CD14-positive monocyte (primary cell): ENCODE results near the gene COPB2. TPM values are rescaled to one million over a fixed set of nuclear protein-coding genes. Genes with fewer than 3 reads are reported as not detected.

Experiments used
- DNase-seq, 3 donors: peaks; one replicate each; pipeline ENCODE4 v3.0.0-alpha.2; 2011 to 2022
- H2AFZ ChIP-seq: 2 replicates; pipeline ENCODE4 v1.6.0; 2012; ENCODE audit warnings: mild to moderate bottlenecking, low read depth, low read length, inconsistent platforms; ENCODE audit not compliant: insufficient read depth, poor library complexity, severe bottlenecking
- H3K27ac ChIP-seq, 2 donors: 1 replicate in 1 of 2; 2 replicates in 1 of 2; pipeline ENCODE4 v1.5.1; 2012 to 2013; ENCODE audit warnings: low read length in 2 of 2, control low read depth in 1 of 2, inconsistent platforms in 1 of 2, low read depth in 1 of 2, mild to moderate bottlenecking in 1 of 2
- H3K27me3 ChIP-seq, 2 donors: one replicate each; pipeline versions ENCODE4 v1.6.0 to v1.6.1; 2011 to 2013; ENCODE audit warnings: low read length in 2 of 2; ENCODE audit not compliant: control insufficient read depth in 2 of 2, insufficient read depth in 2 of 2
- H3K36me3 ChIP-seq, 2 donors: replicated peaks in 1 of 2; 1 replicate in 1 of 2; 2 replicates in 1 of 2; pipeline versions ENCODE4 v1.5.1 to v1.6.1; 2012 to 2013; ENCODE audit warnings: low read length in 2 of 2, control low read depth in 1 of 2, inconsistent platforms in 1 of 2, mild to moderate bottlenecking in 1 of 2; ENCODE audit not compliant: insufficient read depth in 2 of 2, control insufficient read depth in 1 of 2
- H3K4me1 ChIP-seq, 2 donors: 1 replicate in 1 of 2; 2 replicates in 1 of 2; pipeline versions ENCODE4 v1.5.1 to v1.6.1; 2012 to 2013; ENCODE audit warnings: low read length in 2 of 2, control low read depth in 1 of 2, inconsistent platforms in 1 of 2, mild to moderate bottlenecking in 1 of 2, moderate library complexity in 1 of 2; ENCODE audit not compliant: insufficient read depth in 2 of 2, control insufficient read depth in 1 of 2
- H3K4me2 ChIP-seq: replicated peaks from 2 replicates; pipeline ENCODE3; 2012; ENCODE audit warnings: low read length, moderate library complexity, mild to moderate bottlenecking; ENCODE audit not compliant: poor library complexity, severe bottlenecking; ENCODE audit errors: extremely low read depth
- H3K4me3 ChIP-seq, 3 experiments: fragments of 200-600 bp in 1 of 3; sonication (generic) in 1 of 3; replicated peaks in 1 of 3; 1 replicate in 2 of 3; 2 replicates in 1 of 3; pipeline ENCODE4 v1.5.1; 2011 to 2013; ENCODE audit warnings: low read length in 3 of 3, mild to moderate bottlenecking in 3 of 3, control low read depth in 2 of 3, low read depth in 2 of 3, inconsistent platforms in 1 of 3, moderate library complexity in 1 of 3
- H3K79me2 ChIP-seq: 2 replicates; pipeline ENCODE4 v1.6.0; 2012; ENCODE audit warnings: mild to moderate bottlenecking, control low read depth, inconsistent platforms, low read length, moderate library complexity; ENCODE audit not compliant: insufficient read depth
- H3K9ac ChIP-seq: 2 replicates; pipeline ENCODE4 v1.6.0; 2017; ENCODE audit warnings: low read length, mild to moderate bottlenecking; ENCODE audit not compliant: insufficient read depth, poor library complexity, severe bottlenecking
- H3K9me3 ChIP-seq, 2 donors: replicated peaks in 1 of 2; 1 replicate in 1 of 2; 2 replicates in 1 of 2; pipeline versions ENCODE4 v1.5.1 to v1.6.1; 2012 to 2013; ENCODE audit warnings: low read length in 2 of 2, control low read depth in 1 of 2; ENCODE audit not compliant: control insufficient read depth in 1 of 2, insufficient read depth in 1 of 2
- H4K20me1 ChIP-seq: 2 replicates; pipeline ENCODE4 v1.6.0; 2012; ENCODE audit warnings: mild to moderate bottlenecking, low read length, control low read depth, moderate library complexity; ENCODE audit not compliant: insufficient read depth
- H3K27ac Mint-ChIP-seq, 7 donors: one replicate each; pipeline ENCODE4 v1.8.0; 2020; ENCODE audit warnings: mild to moderate bottlenecking in 7 of 7, mixed read lengths in 7 of 7, moderate library complexity in 6 of 7, inconsistent platforms in 2 of 7
- H3K27me3 Mint-ChIP-seq, 3 donors: one replicate each; pipeline ENCODE4 v1.8.0; 2021 to 2022; ENCODE audit warnings: low read depth in 3 of 3, mild to moderate bottlenecking in 3 of 3, mixed read lengths in 3 of 3, moderate library complexity in 3 of 3, inconsistent platforms in 1 of 3
- H3K36me3 Mint-ChIP-seq, 2 donors: one replicate each; pipeline ENCODE4 v1.8.0; 2020; ENCODE audit warnings: mixed read lengths in 2 of 2, inconsistent platforms in 1 of 2, mild to moderate bottlenecking in 1 of 2
- H3K4me1 Mint-ChIP-seq: one replicate; pipeline ENCODE4 v1.8.0; 2020; ENCODE audit warnings: mild to moderate bottlenecking, mixed read lengths
- H3K4me3 Mint-ChIP-seq, 2 donors: one replicate each; pipeline ENCODE4 v1.8.0; 2020; ENCODE audit warnings: mild to moderate bottlenecking in 2 of 2, mixed read lengths in 2 of 2, moderate library complexity in 1 of 2
- H3K9me3 Mint-ChIP-seq, 7 donors: one replicate each; pipeline ENCODE4 v1.8.0; 2020 to 2022; ENCODE audit warnings: mixed read lengths in 7 of 7, mild to moderate bottlenecking in 6 of 7, moderate library complexity in 6 of 7, inconsistent platforms in 2 of 7
- CTCF ChIP-seq: fragments of 200-600 bp; IDR thresholded peaks from one replicate; pipeline ENCODE4 v1.8.0; 2022; ENCODE audit warnings: antibody characterized with exemption, mild to moderate bottlenecking
- WGBS: methylation state at CpG from one replicate; pipeline ENCODE4 v1.1.5; 2013; ENCODE audit warnings: missing lambda C conversion rate; ENCODE audit not compliant: insufficient coverage; 5-methylcytosine and 5-hydroxymethylcytosine counted together
- intact Hi-C, 2 donors: fragments of 100-400 bp; cut with micrococcal nuclease; formaldehyde crosslinking; loops; one replicate each; pipeline versions ENCODE4 v1.15.0 to v1.15.1; 2023
- polyA plus RNA-seq, 3 donors: library from polyadenylated mRNA; depleted of rRNA in 1 of 3; unstranded in 2 of 3; stranded (reverse) in 1 of 3; fragments of 300-500 nt in 2 of 3; fragments of >200 nt in 1 of 3; fragmentation: Illumina TruSeq in 2 of 3; gene quantifications; 1 replicate in 2 of 3; 2 replicates in 1 of 3; pipeline ENCODE4 v1.2.3, GENCODE V29; 2012 to 2021

COPB2 gene
- polyA plus RNA-seq, 3 donors, result 22.6 to 95.6 (median 76.9) TPM

GRCh38 chr3:139309880-139310279, 79.6 kb downstream of the COPB2 start:
- Histone ChIP-seq H4K20me1 (no peaks in the 10 kb centered on the region), H3K27ac (no peak overlapping the region), H3K79me2 (no peaks in the 10 kb centered on the region), H3K4me2 (no peak overlapping the region), H3K4me1 (no peaks in the 10 kb centered on the region), H3K36me3 (no peaks in the 10 kb centered on the region), H3K9me3 (no peaks in the 10 kb centered on the region), H3K4me3 (no peak overlapping the region), H2AFZ (no peak overlapping the region), H3K27me3 (no peaks in the 10 kb centered on the region), H3K9ac (no peak overlapping the region)
- no peak overlapping the region for H3K4me3 Mint-ChIP-seq
- no peaks in the 10 kb centered on the region for H3K4me1 Mint-ChIP-seq
- DNase-seq, result no peak
- H3K36me3 Mint-ChIP-seq, result no peaks in the 10 kb centered on the region
- TF ChIP-seq CTCF, result no peak
- no peak overlapping the region for H3K27ac Mint-ChIP-seq
- H3K27me3 Mint-ChIP-seq, result peaks cover 0 to 10% (median 4%) of the 10 kb centered on the region in 3 donors
- intact Hi-C loops, result no loop called here
- no peaks in the 10 kb centered on the region for H3K9me3 Mint-ChIP-seq
- WGBS, result 79% methylated on average over 2 of the region's 4 CpGs

GRCh38 chr3:139309061-139309591, 80.3 kb downstream of the COPB2 start:
- no peak overlapping the region for H3K4me3 ChIP-seq
- H3K4me2 ChIP-seq, result no peak overlapping the region
- no peak for DNase-seq

More at GRCh38 chr3:139309061-139309591, 80.3 kb downstream of the COPB2 start:
- Histone ChIP-seq H4K20me1 (no peaks in the 10 kb centered on the region), H3K27ac (no peak overlapping the region), H3K4me1 (no peaks in the 10 kb centered on the region), H3K27me3 (no peaks in the 10 kb centered on the region), H3K9ac (no peak overlapping the region), H2AFZ (no peak overlapping the region), H3K79me2 (no peaks in the 10 kb centered on the region), H3K9me3 (no peaks in the 10 kb centered on the region), H3K36me3 (no peaks in the 10 kb centered on the region)
- intact Hi-C loops, result no loop called here
- H3K4me1 Mint-ChIP-seq, result no peaks in the 10 kb centered on the region
- WGBS, result no CpG with 5 or more reads among the region's 2 CpGs
- no peaks in the 10 kb centered on the region for H3K9me3 Mint-ChIP-seq
- TF ChIP-seq CTCF, result no peak
- H3K27me3 Mint-ChIP-seq, result peaks cover 0 to 5% (median 4%) of the 10 kb centered on the region in 3 donors
- no peaks in the 10 kb centered on the region for H3K36me3 Mint-ChIP-seq
- H3K27ac Mint-ChIP-seq, result no peak overlapping the region
- no peak overlapping the region for H3K4me3 Mint-ChIP-seq
